Loucy (cell line): ENCODE data around the gene ANKRD60.

Experiments used
- EZH2phosphoT487 ChIP-seq: fragments of 200-600 bp; IDR thresholded peaks from 2 replicates; pipeline ENCODE4 v1.6.1; 2018; ENCODE audit warnings: antibody characterized with exemption, mild to moderate bottlenecking, moderate library complexity, borderline replicate concordance
- TF ChIP-seq, protein P1 (sequence below): fragments of 200-600 bp; sonication (generic); conservative IDR thresholded peaks from 2 replicates; pipeline ENCODE4 v1.5.1; 2014; ENCODE audit warnings: mild to moderate bottlenecking, antibody characterized with exemption, low read length

DNA sequence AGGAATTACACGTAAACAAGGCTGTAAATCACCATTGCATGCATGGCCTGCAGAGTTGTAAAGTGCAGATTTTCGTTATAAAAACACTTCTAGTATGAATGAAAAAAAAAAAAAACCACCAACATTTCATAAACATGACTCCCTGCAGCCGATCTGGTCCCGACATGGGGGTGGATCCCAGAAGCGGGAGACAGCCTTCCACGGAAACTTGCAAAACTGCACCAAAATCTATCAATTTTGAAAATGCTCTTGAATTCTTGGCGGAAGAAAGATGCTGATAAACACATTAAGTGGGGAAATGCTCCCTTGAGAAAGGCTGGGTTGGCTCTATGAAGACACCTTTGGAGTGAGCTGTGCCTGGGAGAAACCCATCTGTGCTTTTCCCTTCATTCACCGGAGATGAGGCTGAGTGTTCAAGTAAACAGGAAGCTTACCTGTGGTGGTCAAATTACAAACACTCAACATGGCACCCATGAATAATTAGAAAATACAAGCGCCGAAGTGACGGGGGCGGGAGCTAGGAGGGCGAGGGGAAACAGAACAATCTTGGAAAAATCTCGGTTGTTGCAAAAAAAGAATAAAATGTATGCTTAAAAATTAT is 845 bp upstream of the ANKRD60 start:
- TF ChIP-seq, protein P1, sequence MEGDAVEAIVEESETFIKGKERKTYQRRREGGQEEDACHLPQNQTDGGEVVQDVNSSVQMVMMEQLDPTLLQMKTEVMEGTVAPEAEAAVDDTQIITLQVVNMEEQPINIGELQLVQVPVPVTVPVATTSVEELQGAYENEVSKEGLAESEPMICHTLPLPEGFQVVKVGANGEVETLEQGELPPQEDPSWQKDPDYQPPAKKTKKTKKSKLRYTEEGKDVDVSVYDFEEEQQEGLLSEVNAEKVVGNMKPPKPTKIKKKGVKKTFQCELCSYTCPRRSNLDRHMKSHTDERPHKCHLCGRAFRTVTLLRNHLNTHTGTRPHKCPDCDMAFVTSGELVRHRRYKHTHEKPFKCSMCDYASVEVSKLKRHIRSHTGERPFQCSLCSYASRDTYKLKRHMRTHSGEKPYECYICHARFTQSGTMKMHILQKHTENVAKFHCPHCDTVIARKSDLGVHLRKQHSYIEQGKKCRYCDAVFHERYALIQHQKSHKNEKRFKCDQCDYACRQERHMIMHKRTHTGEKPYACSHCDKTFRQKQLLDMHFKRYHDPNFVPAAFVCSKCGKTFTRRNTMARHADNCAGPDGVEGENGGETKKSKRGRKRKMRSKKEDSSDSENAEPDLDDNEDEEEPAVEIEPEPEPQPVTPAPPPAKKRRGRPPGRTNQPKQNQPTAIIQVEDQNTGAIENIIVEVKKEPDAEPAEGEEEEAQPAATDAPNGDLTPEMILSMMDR, result no peak
- no peak for TF ChIP-seq EZH2phosphoT487
